Upper lobe of left lung (tissue), 6 donors: ENCODE data around the gene RAD23B. TPM values are rescaled to one million over a fixed set of nuclear protein-coding genes. Genes with fewer than 3 reads are reported as not detected.
"Not testable (repeated sequence)": the region's sequence is repeated elsewhere in the genome, so short reads cannot be mapped to it uniquely, and the experiment has no call there.

Experiments
- ATAC-seq, 2 donors: fragments of 200-7000 bp; cut with Tn5 transposase; one replicate each; pipeline ENCODE4 v1.9.1; 2022; ENCODE audit warnings: mild to moderate bottlenecking in 2 of 2, moderate library complexity in 2 of 2; ENCODE audit not compliant: low FRiP score in 2 of 2
- DNase-seq, 2 donors: peaks; one replicate each; pipeline ENCODE4 v3.0.0-alpha.2; 2019 to 2020
- H3K27ac ChIP-seq, 4 donors: fragments of 200-600 bp; sonication (generic); one replicate each; pipeline ENCODE4 v1.5.1; 2016 to 2019
- H3K27me3 ChIP-seq, 4 donors: fragments of 200-600 bp; sonication (generic); one replicate each; pipeline ENCODE4 v1.5.1; 2017 to 2019
- H3K36me3 ChIP-seq, 4 donors: fragments of 200-600 bp; sonication (generic); one replicate each; pipeline ENCODE4 v1.5.1; 2016 to 2019
- H3K4me1 ChIP-seq, 4 donors: fragments of 200-600 bp; sonication (generic); one replicate each; pipeline ENCODE4 v1.5.1; 2018 to 2019
- H3K4me3 ChIP-seq, 4 donors: fragments of 200-600 bp; sonication (generic); one replicate each; pipeline ENCODE4 v1.5.1; 2017 to 2019; ENCODE audit warnings: mild to moderate bottlenecking in 2 of 4, moderate library complexity in 1 of 4
- H3K9me3 ChIP-seq, 4 donors: fragments of 200-600 bp; sonication (generic); one replicate each; pipeline ENCODE4 v1.5.1; 2018 to 2019
- CTCF ChIP-seq, 6 experiments: fragments of 450-650 bp in 4 of 6; fragments of 200-600 bp in 2 of 6; sonication (generic) in 2 of 6; IDR thresholded peaks; one replicate each; pipeline ENCODE4 v1.5.1; 2016 to 2019; ENCODE audit warnings: antibody characterized with exemption in 6 of 6
- EP300 ChIP-seq, 4 donors: sonication (generic); formaldehyde crosslinking; IDR thresholded peaks; one replicate each; pipeline ENCODE4 v1.5.1; 2017; ENCODE audit warnings: antibody characterized with exemption in 4 of 4, control low read depth in 2 of 4
- POLR2A ChIP-seq, 4 donors: fragments of 450-650 bp; IDR thresholded peaks; one replicate each; pipeline ENCODE4 v1.5.1; 2016 to 2017; ENCODE audit warnings: antibody characterized with exemption in 4 of 4, mild to moderate bottlenecking in 2 of 4
- POLR2AphosphoS5 ChIP-seq, 2 donors: sonication (generic); formaldehyde crosslinking; IDR thresholded peaks; one replicate each; pipeline ENCODE4 v1.5.1; 2017; ENCODE audit warnings: antibody characterized with exemption in 2 of 2
- WGBS, 2 donors: methylation state at CpG; one replicate each; pipeline ENCODE4 v1.1.5; 2017 to 2018; 5-methylcytosine and 5-hydroxymethylcytosine counted together
- total RNA-seq, 6 donors: library from RNA; depleted of rRNA in 4 of 6; stranded (reverse); fragments of >200 nt in 4 of 6; gene quantifications; one replicate each; pipeline versions ENCODE4 v1.1.0 to v1.2.1, GENCODE V29; 2016 to 2021
- donor health status: DM: no; HTN: no; CAD: no; lungs with moderate emphysema.
- donor health status: DM: no; HTN: yes; CAD: no; lungs with severe emphysema.

RAD23B gene
- total RNA-seq, 6 donors from 2014 or later: 33.5 to 107 (median 73.1) TPM

- H3K4me3 ChIP-seq: no peak overlapping the region
- no peaks in the 10 kb centered on the region for H3K9me3 ChIP-seq
- no peaks in the 10 kb centered on the region for H3K27me3 ChIP-seq
- no peak for DNase-seq
- H3K36me3 ChIP-seq: no peaks in the 10 kb centered on the region
- H3K4me1 ChIP-seq: peaks cover 43 to 60% (median 50%) of the 10 kb centered on the region in 4 donors
- no peak for ATAC-seq
- no peak overlapping the region for H3K27ac ChIP-seq
- 86 to 95% methylated on average over 6 of the region's 6 CpGs for WGBS, 2 donors
- TF ChIP-seq EP300 (IDR thresholded peaks at IDR 0.05) (no peak), CTCF (IDR thresholded peaks at IDR 0.05) (no peak), POLR2A (IDR thresholded peaks at IDR 0.05) (no peak), POLR2AphosphoS5 (IDR thresholded peaks at IDR 0.05) (no peak)
Observed at GRCh38 chr9:107293543-107294085, 10.5 kb downstream of the RAD23B start.

- Histone ChIP-seq H3K27ac (no peak overlapping the region), H3K4me3 (no peak overlapping the region), H3K9me3 (no peaks in the 10 kb centered on the region), H3K36me3 (no peaks in the 10 kb centered on the region), H3K4me1 (peaks cover 40 to 62% (median 51%) of the 10 kb centered on the region in 4 donors), H3K27me3 (no peaks in the 10 kb centered on the region)
- TF ChIP-seq EP300 (IDR thresholded peaks at IDR 0.05) (no peak), POLR2AphosphoS5 (IDR thresholded peaks at IDR 0.05) (no peak), CTCF (IDR thresholded peaks at IDR 0.05) (no peak), POLR2A (IDR thresholded peaks at IDR 0.05) (no peak)
- no peak for ATAC-seq
- WGBS, 2 donors: 66% methylated on average over 4 of the region's 4 CpGs
- no peak for DNase-seq
Observed at GRCh38 chr9:107294756-107295155, 11.7 kb downstream of the RAD23B start.

- Histone ChIP-seq H3K9me3 (no peaks in the 10 kb centered on the region), H3K27ac (no peak overlapping the region), H3K4me3 (no peak overlapping the region), H3K27me3 (no peaks in the 10 kb centered on the region), H3K4me1 (peaks cover 29 to 54% (median 43%) of the 10 kb centered on the region in 4 donors), H3K36me3 (peaks cover 0 to 9% (median 0%) of the 10 kb centered on the region in 4 donors)
- WGBS, 2 donors: 35 to 57% methylated on average over 1 of the region's 1 CpG
- DNase-seq: no peak
- TF ChIP-seq CTCF (IDR thresholded peaks at IDR 0.05) (no peak), POLR2A (IDR thresholded peaks at IDR 0.05) (no peak), POLR2AphosphoS5 (IDR thresholded peaks at IDR 0.05) (no peak), EP300 (IDR thresholded peaks at IDR 0.05) (no peak)
- no peak for ATAC-seq
Observed at GRCh38 chr9:107295995-107296394, 12.9 kb downstream of the RAD23B start.

GRCh38 chr9:107296592-107296991 lies 13.5 kb downstream of the RAD23B start:
- peaks cover 23 to 48% (median 38%) of the 10 kb centered on the region in 4 donors for H3K4me1 ChIP-seq
- WGBS, 2 donors: 92 to 96% methylated on average over 8 of the region's 8 CpGs
- not testable (repeated sequence) for ATAC-seq, H3K9me3 ChIP-seq, H3K27me3 ChIP-seq, H3K36me3 ChIP-seq, H3K4me3 ChIP-seq, H3K27ac ChIP-seq, DNase-seq

GRCh38 chr9:107299437-107299836 lies 16.4 kb downstream of the RAD23B start:
- no peaks in the 10 kb centered on the region for H3K9me3 ChIP-seq
- no peak for DNase-seq
- no peak overlapping the region for H3K4me3 ChIP-seq
- WGBS, 2 donors: 66 to 70% methylated on average over 1 of the region's 1 CpG
- H3K36me3 ChIP-seq: peaks cover 0 to 30% (median 1%) of the 10 kb centered on the region in 4 donors
- no peaks in the 10 kb centered on the region for H3K27me3 ChIP-seq
- peaks cover 6 to 25% (median 20%) of the 10 kb centered on the region in 4 donors for H3K4me1 ChIP-seq
- ATAC-seq: no peak
- peak overlapping the region in 1 of 4 donors; percentile 27 for H3K27ac ChIP-seq
- no peak for TF ChIP-seq EP300 (IDR thresholded peaks at IDR 0.05)
- TF ChIP-seq CTCF (IDR thresholded peaks at IDR 0.05): no peak
- no peak for TF ChIP-seq POLR2AphosphoS5 (IDR thresholded peaks at IDR 0.05)
- TF ChIP-seq POLR2A (IDR thresholded peaks at IDR 0.05): no peak
